AG04449 (cell line): ENCODE results near the gene NDE1.

Experiments
- CTCF ChIA-PET: fragments of 350-600 bp; formaldehyde crosslinking; extraction: SDS; loops from one replicate; lab custom pipeline; 2021; ENCODE audit warnings: antibody characterized with exemption; lab: Yijun Ruan, JAX
- POLR2A ChIA-PET: fragments of 400-600, 350-600 bp; formaldehyde crosslinking; extraction: SDS; loops from one replicate; lab custom pipeline; 2020; ENCODE audit warnings: antibody characterized with exemption, inconsistent platforms; lab: Yijun Ruan, JAX
- DNase-seq: peaks from one replicate; pipeline ENCODE4 v3.0.0-alpha.2; 2010; ENCODE audit warnings: low read depth, low spot score
- H3K4me3 ChIP-seq: 2 replicates; pipeline ENCODE4 v1.5.1; 2011; ENCODE audit warnings: low read depth, mild to moderate bottlenecking, control low read depth, low read length
- TF ChIP-seq, protein P1 (sequence below): IDR thresholded peaks from one replicate; pipeline ENCODE4 v1.5.1; 2011; ENCODE audit warnings: mild to moderate bottlenecking, moderate library complexity, low read length, control low read depth, inconsistent platforms; ENCODE audit not compliant: insufficient read depth; ENCODE audit errors: missing control alignments

The NDE1 gene

DNA sequence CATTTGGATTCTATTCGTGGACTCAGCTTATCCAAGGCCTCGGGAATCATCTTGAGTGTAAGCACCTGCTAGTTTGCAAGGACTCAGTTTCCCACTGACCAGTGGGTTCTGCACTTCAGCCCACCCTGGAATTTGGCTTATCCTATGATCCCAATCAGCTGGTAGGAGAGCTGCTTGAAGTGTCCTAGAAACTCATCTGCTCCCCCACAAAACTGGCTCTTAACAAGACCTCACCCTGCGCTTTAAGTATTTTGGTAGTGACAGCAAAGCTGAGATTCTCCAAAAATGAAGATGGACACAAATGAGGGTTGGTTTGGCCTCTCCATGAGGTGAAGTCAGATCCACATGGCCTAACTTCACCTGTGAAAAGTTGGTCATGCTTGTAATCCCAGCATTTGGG, 57.3 kb downstream of the NDE1 start:
- DNase-seq = no peak
- no peak overlapping the region for H3K4me3 ChIP-seq
- CTCF ChIA-PET = interaction anchor here (1.7 to 9.6 kb wide), 3 partner anchors 10 to 65 kb away, joined by 5 to 79 read pairs (median 5); partner anchors contain the start of gene MARF1
- POLR2A ChIA-PET = no interaction called here
- TF ChIP-seq, protein P1, sequence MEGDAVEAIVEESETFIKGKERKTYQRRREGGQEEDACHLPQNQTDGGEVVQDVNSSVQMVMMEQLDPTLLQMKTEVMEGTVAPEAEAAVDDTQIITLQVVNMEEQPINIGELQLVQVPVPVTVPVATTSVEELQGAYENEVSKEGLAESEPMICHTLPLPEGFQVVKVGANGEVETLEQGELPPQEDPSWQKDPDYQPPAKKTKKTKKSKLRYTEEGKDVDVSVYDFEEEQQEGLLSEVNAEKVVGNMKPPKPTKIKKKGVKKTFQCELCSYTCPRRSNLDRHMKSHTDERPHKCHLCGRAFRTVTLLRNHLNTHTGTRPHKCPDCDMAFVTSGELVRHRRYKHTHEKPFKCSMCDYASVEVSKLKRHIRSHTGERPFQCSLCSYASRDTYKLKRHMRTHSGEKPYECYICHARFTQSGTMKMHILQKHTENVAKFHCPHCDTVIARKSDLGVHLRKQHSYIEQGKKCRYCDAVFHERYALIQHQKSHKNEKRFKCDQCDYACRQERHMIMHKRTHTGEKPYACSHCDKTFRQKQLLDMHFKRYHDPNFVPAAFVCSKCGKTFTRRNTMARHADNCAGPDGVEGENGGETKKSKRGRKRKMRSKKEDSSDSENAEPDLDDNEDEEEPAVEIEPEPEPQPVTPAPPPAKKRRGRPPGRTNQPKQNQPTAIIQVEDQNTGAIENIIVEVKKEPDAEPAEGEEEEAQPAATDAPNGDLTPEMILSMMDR = no peak

DNA sequence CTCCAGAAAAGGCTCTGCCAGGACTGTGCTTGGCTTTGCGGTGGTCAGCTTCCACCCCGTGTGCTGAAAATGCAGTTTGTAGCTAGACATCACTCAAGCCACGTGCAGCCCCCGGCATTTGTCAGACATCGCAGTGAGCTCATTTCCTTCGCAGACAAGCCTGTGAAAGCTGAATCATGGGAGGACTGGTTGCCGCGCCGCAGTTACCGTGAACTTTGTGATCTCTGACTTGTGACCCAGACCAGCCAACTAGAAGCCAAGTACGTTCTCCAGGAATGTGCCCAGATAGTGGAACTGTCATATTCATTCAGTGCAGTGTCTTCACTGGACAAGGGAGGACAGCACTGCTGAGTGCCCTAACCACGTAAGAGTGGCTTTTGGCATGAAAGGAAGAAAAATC, 58.1 kb downstream of the NDE1 start:
- TF ChIP-seq, protein P1 = no peak
- ChIA-PET CTCF (interaction anchor here (0.9 to 9.6 kb wide), 5 partner anchors 9 to 280 kb away, joined by 3 to 79 read pairs (median 5); partner anchors contain the start of gene MARF1), POLR2A (no interaction called here)
- no peak overlapping the region for H3K4me3 ChIP-seq
- DNase-seq = no peak

DNA sequence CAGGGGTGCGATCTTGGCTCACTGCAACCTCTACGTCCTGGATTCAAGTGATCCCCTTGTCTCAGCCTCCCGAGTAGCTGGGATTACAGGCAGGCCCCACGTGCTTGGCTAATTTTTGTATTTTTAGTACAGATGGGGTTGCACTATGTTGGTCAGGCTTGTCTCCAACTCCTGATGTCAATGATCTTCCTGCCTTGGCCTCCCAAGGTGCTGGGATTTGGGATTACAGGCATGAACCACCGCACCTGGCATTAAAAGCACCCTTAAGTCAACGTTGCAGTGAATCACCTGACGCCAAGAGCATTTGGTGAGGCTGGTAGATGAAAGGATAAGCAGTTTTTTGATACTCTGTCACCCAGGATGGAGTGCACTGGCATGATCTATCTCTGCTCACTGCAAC, 59.0 kb downstream of the NDE1 start:
- POLR2A ChIA-PET = no interaction called here
- DNase-seq = no peak
- CTCF ChIA-PET = interaction anchor here (0.9 to 2.3 kb wide), 3 partner anchors 8 to 281 kb away, joined by 3 to 5 read pairs (median 3); no protein-coding TSS in a partner anchor
- H3K4me3 ChIP-seq = no peak overlapping the region
- TF ChIP-seq, protein P1 = no peak

DNA sequence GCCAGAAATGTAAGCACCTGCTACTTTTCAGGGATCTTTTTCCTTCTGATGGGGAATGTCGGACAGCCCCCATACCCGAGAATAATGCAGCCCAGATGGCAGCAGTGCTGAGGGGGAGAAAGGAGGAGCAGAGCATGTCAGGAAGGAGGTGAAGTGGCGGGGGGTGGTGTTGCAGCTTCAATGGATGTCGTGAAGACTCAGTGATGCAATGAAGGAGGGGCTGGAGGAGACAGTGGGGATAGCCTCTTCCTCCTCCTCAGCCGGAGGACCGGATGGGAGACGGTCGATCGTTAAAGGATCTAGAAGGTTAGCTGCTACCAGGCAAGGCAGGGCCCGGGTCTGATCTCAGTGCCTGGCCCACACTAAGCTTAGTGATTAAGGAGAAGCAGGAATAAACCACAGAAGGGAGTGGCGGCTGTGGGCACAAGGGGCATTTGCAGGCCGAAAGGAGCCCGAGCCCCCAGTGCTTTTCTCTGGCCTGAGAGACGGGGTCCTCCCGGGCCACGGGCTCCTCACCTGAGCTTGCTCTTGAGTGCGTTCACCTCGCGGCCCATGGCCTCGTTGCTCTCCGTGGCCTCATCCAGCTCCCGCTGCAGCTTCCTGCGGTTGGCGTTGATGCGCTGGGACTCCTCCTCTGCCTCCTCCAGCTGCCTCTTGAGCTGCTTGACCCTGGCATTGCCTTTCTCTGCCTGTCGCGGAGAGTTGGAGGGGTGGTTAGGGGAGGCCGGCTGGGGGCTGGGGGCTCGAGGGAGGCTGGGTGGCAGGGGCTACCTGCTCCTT, 64.5 kb downstream of the NDE1 start:
- no peak for DNase-seq
- H3K4me3 ChIP-seq = no peak overlapping the region
- ChIA-PET CTCF (interaction anchor here (2.8 kb wide), 1 partner anchor 11 kb away, joined by 24 read pairs; no protein-coding TSS in a partner anchor), POLR2A (no interaction called here)
- TF ChIP-seq, protein P1 = no peak

DNA sequence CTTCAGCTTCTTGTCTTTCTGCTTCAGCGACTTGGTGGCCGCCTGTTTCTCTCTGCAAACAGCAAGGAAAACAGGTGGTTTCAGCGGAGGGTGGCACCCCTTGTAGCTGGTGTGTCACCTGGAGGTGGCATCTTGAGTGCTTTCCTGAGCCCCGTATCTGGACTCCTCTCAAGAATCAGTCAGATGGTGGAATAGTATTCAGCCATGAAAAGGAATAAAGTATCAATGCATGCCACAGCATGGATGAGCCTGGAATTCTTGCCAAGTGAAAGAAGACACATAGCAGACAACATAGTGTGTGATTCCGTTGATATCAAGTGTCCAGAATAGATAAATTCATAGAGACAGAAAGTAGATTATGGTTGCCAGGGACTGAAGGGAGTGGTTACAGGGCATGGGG, 65.2 kb downstream of the NDE1 start:
- no peak overlapping the region for H3K4me3 ChIP-seq
- TF ChIP-seq, protein P1 = no peak
- DNase-seq = no peak
- POLR2A ChIA-PET = no interaction called here
- CTCF ChIA-PET = no interaction called here

DNA sequence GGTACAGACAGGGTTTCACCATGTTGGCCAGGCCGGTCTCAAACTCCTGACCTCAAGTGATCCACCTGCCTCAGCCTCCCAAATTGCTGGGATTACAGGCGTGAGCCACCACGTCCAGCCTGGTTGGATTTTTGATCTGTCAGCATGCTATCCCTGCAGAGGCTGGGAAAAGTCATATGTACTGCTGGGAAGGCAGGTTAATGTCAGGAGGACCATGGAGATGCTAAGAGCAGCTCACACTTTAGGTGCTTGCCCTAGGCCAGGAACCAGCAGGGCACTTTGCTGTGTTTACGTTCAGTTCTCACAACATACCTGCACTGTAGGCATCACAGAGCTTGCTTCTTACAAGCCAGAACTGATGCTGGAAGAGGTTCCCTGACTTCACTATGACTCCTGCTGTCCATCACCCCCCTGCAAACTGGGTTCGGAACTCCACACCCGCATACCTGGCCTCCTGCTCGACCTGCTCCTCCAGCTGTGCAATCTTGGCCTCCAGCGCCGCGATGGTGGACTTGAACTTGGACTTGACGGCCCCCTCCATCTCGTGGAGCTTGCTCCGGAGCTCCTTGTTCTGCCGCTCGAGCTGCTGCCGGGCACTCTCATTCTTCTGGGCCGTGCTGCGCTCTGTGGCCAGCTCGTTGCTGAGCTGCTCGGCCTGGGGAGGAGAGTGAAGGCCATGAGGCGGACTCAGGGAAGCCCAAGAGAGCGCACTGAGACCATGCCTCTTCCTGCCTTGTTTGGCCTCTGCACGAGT, 66.8 kb downstream of the NDE1 start:
- DNase-seq = no peak
- CTCF ChIA-PET = interaction anchor here (1.2 to 1.5 kb wide), 2 partner anchors 9 to 12 kb away, joined by 3 to 5 read pairs; no protein-coding TSS in a partner anchor
- POLR2A ChIA-PET = no interaction called here
- H3K4me3 ChIP-seq = no peak overlapping the region
- TF ChIP-seq, protein P1 = no peak
